Esophagus muscularis mucosa (tissue), 4 donors: Measurements from ENCODE around the gene TNFRSF1B. TPM values are rescaled to one million over a fixed set of nuclear protein-coding genes. Genes with fewer than 3 reads are reported as not detected.

ENCODE experiments used
- DNase-seq: peaks from one replicate; pipeline ENCODE4 v3.0.0-alpha.2; 2017; ENCODE audit errors: extremely low spot score
- H3K27ac ChIP-seq, 4 donors: fragments of 200-600 bp; sonication (generic); replicated peaks in 1 of 4; 1 replicate in 3 of 4; 2 replicates in 1 of 4; pipeline ENCODE4 v1.5.1; 2016 to 2019; ENCODE audit warnings: mild to moderate bottlenecking in 1 of 4
- H3K27me3 ChIP-seq, 4 donors: fragments of 200-600 bp; sonication (generic); one replicate each; pipeline versions ENCODE4 v1.5.1 to v1.6.0; 2016 to 2019
- H3K36me3 ChIP-seq, 4 donors: fragments of 200-600 bp; sonication (generic); one replicate each; pipeline ENCODE4 v1.5.1; 2016 to 2019
- H3K4me1 ChIP-seq, 4 donors: fragments of 200-600 bp; sonication (generic); one replicate each; pipeline ENCODE4 v1.5.1; 2016 to 2019
- H3K4me3 ChIP-seq, 4 donors: fragments of 200-600 bp; sonication (generic); 1 replicate in 2 of 4; 2 replicates in 2 of 4; pipeline ENCODE4 v1.5.1; 2016 to 2019; ENCODE audit warnings: mild to moderate bottlenecking in 4 of 4, moderate library complexity in 1 of 4
- H3K9me3 ChIP-seq, 4 donors: fragments of 200-600 bp; sonication (generic); 1 replicate in 3 of 4; 2 replicates in 1 of 4; pipeline ENCODE4 v1.5.1; 2016 to 2019
- CTCF ChIP-seq, 3 experiments: fragments of 200-600 bp in 2 of 3; fragments of 450-650 bp in 1 of 3; sonication (generic) in 2 of 3; IDR thresholded peaks; one replicate each; pipeline ENCODE4 v1.5.1; 2017 to 2019; ENCODE audit warnings: antibody characterized with exemption in 3 of 3, mild to moderate bottlenecking in 2 of 3, moderate library complexity in 1 of 3
- EP300 ChIP-seq: sonication (generic); formaldehyde crosslinking; IDR thresholded peaks from one replicate; pipeline ENCODE4 v1.6.1; 2017; ENCODE audit warnings: antibody characterized with exemption
- POLR2A ChIP-seq: fragments of 450-650 bp; IDR thresholded peaks from one replicate; pipeline ENCODE4 v1.6.1; 2017; ENCODE audit warnings: antibody characterized with exemption, moderate library complexity, mild to moderate bottlenecking, low read depth
- POLR2AphosphoS5 ChIP-seq, 2 donors: sonication (generic); formaldehyde crosslinking; IDR thresholded peaks; one replicate each; pipeline ENCODE4 v1.6.1; 2017; ENCODE audit warnings: antibody characterized with exemption in 2 of 2
- WGBS: methylation state at CpG from one replicate; pipeline ENCODE4 v1.1.5; 2018; 5-methylcytosine and 5-hydroxymethylcytosine counted together
- intact Hi-C: fragments of 100-400 bp; cut with DNase I; formaldehyde crosslinking; loops from one replicate; pipeline ENCODE4 v1.15.1; 2023
- total RNA-seq, 4 donors: library from RNA; depleted of rRNA; stranded (reverse); fragments of >200 nt; gene quantifications; one replicate each; pipeline versions ENCODE4 v1.1.0 to v1.2.1, GENCODE V29; 2016

Gene TNFRSF1B
- total RNA-seq, 4 donors from 2014 or later: 15.4 to 55.5 (median 32.4) TPM

- peaks cover 19 to 31% (median 27%) of the 10 kb centered on the region in 4 donors for H3K4me1 ChIP-seq
Observed at GRCh38 chr1:12157366-12158231, 9.2 kb upstream of the TNFRSF1B start.

GRCh38 chr1:12158357-12159092, 8.3 kb upstream of the TNFRSF1B start:
- Histone ChIP-seq H3K27ac (no peak overlapping the region), H3K4me1 (peaks cover 22 to 31% (median 24%) of the 10 kb centered on the region in 4 donors), H3K27me3 (peaks cover 0 to 12% (median 0%) of the 10 kb centered on the region in 4 donors), H3K36me3 (no peaks in the 10 kb centered on the region), H3K9me3 (no peaks in the 10 kb centered on the region), H3K4me3 (no peak overlapping the region)
- 76% methylated on average over 19 of the region's 22 CpGs for WGBS
- TF ChIP-seq EP300 (no peak), POLR2AphosphoS5 (IDR thresholded peaks at IDR 0.05) (no peak), CTCF (IDR thresholded peaks at IDR 0.05) (no peak), POLR2A (no peak)
- intact Hi-C loops: no loop called here
- DNase-seq: no peak

More at GRCh38 chr1:12157366-12158231, 9.2 kb upstream of the TNFRSF1B start:
- 58% methylated on average over 10 of the region's 10 CpGs for WGBS
- Histone ChIP-seq H3K27ac (no peak overlapping the region), H3K4me3 (no peak overlapping the region), H3K27me3 (peaks cover 0 to 12% (median 0%) of the 10 kb centered on the region in 4 donors), H3K36me3 (no peaks in the 10 kb centered on the region), H3K9me3 (no peaks in the 10 kb centered on the region)
- no peak for TF ChIP-seq EP300
- no peak for TF ChIP-seq POLR2AphosphoS5 (IDR thresholded peaks at IDR 0.05)
- TF ChIP-seq CTCF (IDR thresholded peaks at IDR 0.05): no peak
- TF ChIP-seq POLR2A: no peak
- DNase-seq: no peak
- intact Hi-C loops: no loop called here

- peaks cover 22 to 31% (median 23%) of the 10 kb centered on the region in 4 donors for H3K4me1 ChIP-seq
- no peaks in the 10 kb centered on the region for H3K36me3 ChIP-seq
- WGBS: 95% methylated on average over 7 of the region's 7 CpGs
- TF ChIP-seq EP300 (no peak), POLR2A (no peak), POLR2AphosphoS5 (IDR thresholded peaks at IDR 0.05) (no peak), CTCF (IDR thresholded peaks at IDR 0.05) (no peak)
- H3K27me3 ChIP-seq: peaks cover 0 to 9% (median 0%) of the 10 kb centered on the region in 4 donors
- no peak overlapping the region for H3K27ac ChIP-seq
- H3K4me3 ChIP-seq: no peak overlapping the region
- intact Hi-C loops: no loop called here
- H3K9me3 ChIP-seq: no peaks in the 10 kb centered on the region
- no peak for DNase-seq
Observed at GRCh38 chr1:12159816-12160215, 7.0 kb upstream of the TNFRSF1B start.

- DNase-seq: no peak
- no peak for TF ChIP-seq POLR2A
- no peak for TF ChIP-seq POLR2AphosphoS5 (IDR thresholded peaks at IDR 0.05)
- no peak for TF ChIP-seq CTCF (IDR thresholded peaks at IDR 0.05)
- no peak for TF ChIP-seq EP300
- Histone ChIP-seq H3K36me3 (no peaks in the 10 kb centered on the region), H3K27ac (peak overlapping the region; percentile 28 to 74 (median 53)), H3K4me1 (peaks cover 22 to 32% (median 24%) of the 10 kb centered on the region in 4 donors), H3K4me3 (no peak overlapping the region), H3K27me3 (peaks cover 0 to 3% (median 0%) of the 10 kb centered on the region in 4 donors), H3K9me3 (no peaks in the 10 kb centered on the region)
- WGBS: no CpG with 5 or more reads among the region's 2 CpGs
- intact Hi-C loops: no loop called here
Observed at GRCh38 chr1:12161324-12161661, 5.5 kb upstream of the TNFRSF1B start.
